Tibial artery (tissue), 4 donors: ENCODE measurements around the gene NOTO.
A peak's percentile ranks its signal among the peaks of the same experiment; 100 is the strongest.

ENCODE experiments used
- DNase-seq, 2 donors: peaks; one replicate each; pipeline ENCODE4 v3.0.0-alpha.2; 2019
- H3K27ac ChIP-seq, 2 donors: fragments of 200-600 bp; sonication (generic) in 1 of 2; 1 replicate in 1 of 2; 2 replicates in 1 of 2; pipeline ENCODE4 v1.5.1; 2018 to 2019; ENCODE audit warnings: mild to moderate bottlenecking in 1 of 2
- H3K27me3 ChIP-seq, 2 donors: fragments of 200-600 bp; sonication (generic) in 1 of 2; one replicate each; pipeline versions ENCODE4 v1.5.1 to v1.6.0; 2016 to 2019
- H3K36me3 ChIP-seq, 3 donors: fragments of 200-600 bp; sonication (generic) in 2 of 3; one replicate each; pipeline ENCODE4 v1.5.1; 2016 to 2019; ENCODE audit warnings: mild to moderate bottlenecking in 2 of 3
- H3K4me1 ChIP-seq, 4 donors: fragments of 200-600 bp; sonication (generic) in 2 of 4; 1 replicate in 3 of 4; 2 replicates in 1 of 4; pipeline ENCODE4 v1.5.1; 2016 to 2019
- H3K4me3 ChIP-seq, 2 donors: fragments of 200-600 bp; sonication (generic) in 1 of 2; 1 replicate in 1 of 2; 2 replicates in 1 of 2; pipeline ENCODE4 v1.5.1; 2018 to 2019; ENCODE audit warnings: mild to moderate bottlenecking in 2 of 2
- H3K9me3 ChIP-seq, 3 donors: fragments of 200-600 bp; sonication (generic) in 1 of 3; one replicate each; pipeline ENCODE4 v1.5.1; 2016 to 2019
- intact Hi-C: fragments of 100-400 bp; cut with DNase I; formaldehyde crosslinking; loops from one replicate; pipeline ENCODE4 v1.15.0; 2023; ENCODE audit warnings: low total_unique reads
- TF ChIP-seq, protein P1 (sequence below), 2 experiments: fragments of 200-600 bp in 1 of 2; fragments of 450-650 bp in 1 of 2; IDR thresholded peaks; one replicate each; pipeline ENCODE4 v1.5.1; 2017 to 2019; ENCODE audit warnings: antibody characterized with exemption in 2 of 2, mild to moderate bottlenecking in 1 of 2, moderate library complexity in 1 of 2

Gene NOTO

DNA sequence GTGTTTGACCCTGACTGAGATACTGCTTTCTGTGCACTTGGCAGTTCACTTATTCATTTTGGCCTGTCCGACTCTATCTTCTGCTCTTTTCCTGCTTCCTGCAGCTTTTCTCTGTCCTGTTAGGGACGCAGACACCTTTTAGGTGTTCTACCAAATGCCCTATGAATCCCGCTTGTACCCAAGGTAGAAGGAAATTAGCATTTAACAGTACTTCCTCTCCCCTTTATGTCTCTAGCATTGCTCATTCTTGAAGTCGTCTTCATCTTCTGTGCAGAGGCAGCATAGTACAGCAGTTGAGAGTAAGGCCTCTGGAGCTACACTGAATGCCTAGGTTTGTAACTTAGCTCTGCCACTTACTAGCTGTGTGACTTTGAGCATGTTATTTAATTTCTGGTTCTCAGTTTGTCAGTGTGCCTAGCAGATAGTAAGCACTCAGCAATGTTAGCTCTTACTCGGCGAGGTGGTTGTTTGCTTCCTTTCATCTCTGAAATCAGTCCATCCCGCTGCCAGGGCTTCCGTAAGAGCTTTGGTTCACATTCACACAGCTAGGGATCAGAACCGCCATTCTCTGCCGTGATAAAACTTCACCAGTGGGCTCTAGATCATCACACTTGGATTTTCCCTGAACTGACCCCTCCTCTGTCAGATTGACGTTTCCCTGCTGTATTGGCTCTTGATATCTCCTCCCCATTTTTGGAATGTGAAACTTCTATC, 33.1 kb downstream of the NOTO start:
- peak overlapping the region; percentile 69 to 86 for H3K4me3 ChIP-seq
- peaks cover 11 to 19% (median 18%) of the 10 kb centered on the region in 3 donors for H3K36me3 ChIP-seq
- intact Hi-C loops = loop anchor here (10.0 kb wide), 1 partner anchor 149 kb away; the partner anchor contains the start of gene ALMS1
- no peaks in the 10 kb centered on the region for H3K9me3 ChIP-seq
- TF ChIP-seq, protein P1, sequence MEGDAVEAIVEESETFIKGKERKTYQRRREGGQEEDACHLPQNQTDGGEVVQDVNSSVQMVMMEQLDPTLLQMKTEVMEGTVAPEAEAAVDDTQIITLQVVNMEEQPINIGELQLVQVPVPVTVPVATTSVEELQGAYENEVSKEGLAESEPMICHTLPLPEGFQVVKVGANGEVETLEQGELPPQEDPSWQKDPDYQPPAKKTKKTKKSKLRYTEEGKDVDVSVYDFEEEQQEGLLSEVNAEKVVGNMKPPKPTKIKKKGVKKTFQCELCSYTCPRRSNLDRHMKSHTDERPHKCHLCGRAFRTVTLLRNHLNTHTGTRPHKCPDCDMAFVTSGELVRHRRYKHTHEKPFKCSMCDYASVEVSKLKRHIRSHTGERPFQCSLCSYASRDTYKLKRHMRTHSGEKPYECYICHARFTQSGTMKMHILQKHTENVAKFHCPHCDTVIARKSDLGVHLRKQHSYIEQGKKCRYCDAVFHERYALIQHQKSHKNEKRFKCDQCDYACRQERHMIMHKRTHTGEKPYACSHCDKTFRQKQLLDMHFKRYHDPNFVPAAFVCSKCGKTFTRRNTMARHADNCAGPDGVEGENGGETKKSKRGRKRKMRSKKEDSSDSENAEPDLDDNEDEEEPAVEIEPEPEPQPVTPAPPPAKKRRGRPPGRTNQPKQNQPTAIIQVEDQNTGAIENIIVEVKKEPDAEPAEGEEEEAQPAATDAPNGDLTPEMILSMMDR (IDR thresholded peaks at IDR 0.05) = no peak
- no peaks in the 10 kb centered on the region for H3K27me3 ChIP-seq
- peak in 1 of 2 donors; percentile 32 for DNase-seq
- H3K27ac ChIP-seq = peak overlapping the region in 1 of 2 donors; percentile 92
- H3K4me1 ChIP-seq = peaks cover 0 to 49% (median 30%) of the 10 kb centered on the region in 4 donors

DNA sequence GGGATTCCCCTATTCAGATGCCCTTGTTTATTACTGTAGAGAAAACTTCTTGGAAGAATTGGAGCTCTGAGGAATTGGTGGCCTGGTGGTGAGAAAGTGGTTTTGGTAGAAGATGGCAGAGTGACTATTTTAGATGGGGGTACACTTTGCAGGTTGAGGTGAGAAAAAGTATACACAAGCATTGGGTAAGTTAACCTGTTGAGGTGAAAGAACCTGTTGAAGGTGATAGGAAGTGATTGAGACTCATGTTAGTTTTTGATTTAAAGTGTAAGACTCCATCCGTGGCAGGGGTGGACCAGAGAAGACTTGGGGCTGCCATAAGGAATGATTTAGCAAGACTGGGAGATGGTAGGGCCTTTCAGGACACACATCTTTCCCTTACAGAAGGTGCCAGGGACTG, 34.8 kb downstream of the NOTO start:
- peaks cover 15 to 35% (median 26%) of the 10 kb centered on the region in 3 donors for H3K36me3 ChIP-seq
- TF ChIP-seq, protein P1 (IDR thresholded peaks at IDR 0.05) = no peak
- H3K9me3 ChIP-seq = no peaks in the 10 kb centered on the region
- H3K4me3 ChIP-seq = no peak overlapping the region
- intact Hi-C loops = loop anchor here (10.0 kb wide), 1 partner anchor 148 kb away; the partner anchor contains the start of gene ALMS1
- no peak for DNase-seq
- no peak overlapping the region for H3K27ac ChIP-seq
- H3K4me1 ChIP-seq = peaks cover 0 to 49% (median 30%) of the 10 kb centered on the region in 4 donors
- H3K27me3 ChIP-seq = no peaks in the 10 kb centered on the region

DNA sequence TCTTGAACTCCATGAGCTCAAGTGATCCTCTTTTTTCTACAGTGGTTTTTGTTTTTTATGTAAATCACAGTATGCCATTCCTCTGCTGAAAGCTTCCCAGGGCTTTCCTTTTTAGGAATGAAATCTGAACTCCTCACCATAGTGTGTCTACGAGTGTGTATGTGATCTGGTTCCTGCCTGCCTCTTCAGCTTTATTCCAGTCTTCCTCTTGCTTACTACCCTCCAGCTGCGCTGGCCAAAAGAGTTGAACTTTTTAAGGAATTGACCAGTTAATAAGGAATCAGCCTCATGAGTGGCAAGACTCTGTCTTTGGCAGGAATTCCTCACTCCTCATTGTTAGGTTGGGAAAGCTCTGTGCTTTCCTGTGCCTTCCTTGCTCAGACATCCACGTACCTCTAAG, 35.8 kb downstream of the NOTO start:
- intact Hi-C loops = loop anchor here (10.0 kb wide), 1 partner anchor 147 kb away; the partner anchor contains the start of gene ALMS1
- DNase-seq = no peak

DNA sequence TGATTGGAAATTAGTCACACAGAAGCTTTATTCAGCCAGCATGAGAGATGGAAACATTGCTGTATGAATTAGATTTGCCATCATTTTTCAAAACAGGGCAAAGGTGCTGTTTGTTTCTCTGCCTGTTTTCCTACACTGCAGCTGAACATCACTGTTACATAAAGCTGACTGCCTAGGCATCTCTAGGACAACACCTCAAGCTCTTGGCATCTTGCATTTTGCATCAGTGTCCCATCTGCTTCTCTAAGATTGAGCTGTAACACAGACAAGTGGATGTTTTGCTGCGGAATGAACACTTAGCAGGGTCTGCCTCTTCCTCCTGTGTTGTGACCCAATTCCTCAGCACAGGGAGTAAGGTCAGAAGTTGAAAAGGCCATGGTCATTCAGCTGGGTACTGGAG, 36.6 kb downstream of the NOTO start:
- H3K9me3 ChIP-seq = no peaks in the 10 kb centered on the region
- no peaks in the 10 kb centered on the region for H3K27me3 ChIP-seq
- H3K4me1 ChIP-seq = peaks cover 0 to 42% (median 24%) of the 10 kb centered on the region in 4 donors
- H3K27ac ChIP-seq = no peak overlapping the region
- peaks cover 29 to 53% (median 43%) of the 10 kb centered on the region in 3 donors for H3K36me3 ChIP-seq
- peak in 1 of 2 donors; percentile 5 for DNase-seq
- H3K4me3 ChIP-seq = no peak overlapping the region
- intact Hi-C loops = loop anchor here (10.0 kb wide), 1 partner anchor 146 kb away; the partner anchor contains the start of gene ALMS1
- TF ChIP-seq, protein P1 (IDR thresholded peaks at IDR 0.05) = no peak

More for the DNA sequence above, 35.8 kb downstream of the NOTO start:
- H3K4me1 ChIP-seq = peaks cover 0 to 42% (median 24%) of the 10 kb centered on the region in 4 donors
- H3K27me3 ChIP-seq = no peaks in the 10 kb centered on the region
- H3K36me3 ChIP-seq = peaks cover 22 to 45% (median 35%) of the 10 kb centered on the region in 3 donors
- H3K4me3 ChIP-seq = no peak overlapping the region
- no peak overlapping the region for H3K27ac ChIP-seq
- TF ChIP-seq, protein P1 (IDR thresholded peaks at IDR 0.05) = no peak
- no peaks in the 10 kb centered on the region for H3K9me3 ChIP-seq

DNA sequence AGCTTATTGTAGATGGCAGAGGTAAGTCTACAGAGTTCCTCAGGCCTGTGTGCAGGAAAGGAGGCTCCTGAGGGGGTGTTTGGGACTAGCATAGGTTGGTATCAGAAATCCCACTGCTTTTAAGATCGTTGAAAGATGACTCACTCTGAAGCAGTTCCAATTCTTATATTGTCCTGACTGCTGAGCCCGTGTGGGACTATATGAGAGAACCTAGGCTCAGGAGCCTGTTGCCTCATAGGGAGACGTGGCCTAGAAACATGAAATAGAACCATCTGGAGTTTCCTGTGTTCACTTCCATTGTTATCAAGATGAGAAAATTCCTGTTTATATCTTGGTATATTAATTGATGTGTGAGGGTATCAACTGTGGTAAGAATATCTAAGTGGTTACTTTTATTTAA, 37.4 kb downstream of the NOTO start:
- Histone ChIP-seq H3K36me3 (peaks cover 37 to 61% (median 51%) of the 10 kb centered on the region in 3 donors), H3K27ac (no peak overlapping the region), H3K4me3 (no peak overlapping the region), H3K27me3 (no peaks in the 10 kb centered on the region), H3K4me1 (peaks cover 0 to 41% (median 23%) of the 10 kb centered on the region in 4 donors), H3K9me3 (no peaks in the 10 kb centered on the region)
- intact Hi-C loops = loop anchor here (10.0 kb wide), 1 partner anchor 145 kb away; the partner anchor contains the start of gene ALMS1
- DNase-seq = peak in 1 of 2 donors; percentile 16
- TF ChIP-seq, protein P1 (IDR thresholded peaks at IDR 0.05) = no peak
